ENCODE data around the gene ADORA2A.

Gene ADORA2A

DNA sequence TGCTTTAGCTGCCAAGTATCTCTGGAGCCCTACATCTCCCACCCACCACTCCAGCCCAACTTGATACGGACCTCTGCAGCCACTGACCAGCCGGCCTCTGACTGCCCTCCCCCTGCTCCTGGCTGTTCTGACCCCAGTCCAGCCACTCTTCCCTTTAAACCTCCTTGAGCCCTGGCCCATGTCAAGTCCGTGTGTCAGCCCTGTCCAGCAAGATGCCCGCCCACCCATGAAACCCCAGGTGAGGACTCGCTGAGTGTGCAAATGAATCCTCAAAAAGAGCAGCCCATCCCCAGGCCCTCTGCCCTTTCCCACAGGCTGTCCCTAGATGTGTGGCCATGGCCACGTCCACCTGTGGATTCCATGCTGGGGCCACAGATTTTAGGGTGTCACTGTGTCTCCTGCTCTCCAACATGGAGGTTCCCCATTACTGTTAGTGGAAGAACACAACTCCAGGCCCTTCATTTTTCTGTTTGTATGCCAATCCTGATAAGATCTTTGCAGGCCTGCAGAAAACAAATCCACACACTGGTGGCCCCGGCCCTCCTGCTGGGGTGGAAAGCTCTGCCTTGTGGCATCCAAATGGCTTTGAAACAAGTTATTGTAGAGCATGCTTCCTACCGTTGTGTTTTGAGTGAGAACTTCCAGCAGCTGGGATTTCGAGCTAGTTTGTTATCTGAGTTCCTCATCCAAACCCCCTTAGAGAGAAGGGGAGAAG is 22.7 kb upstream of the ADORA2A start:
- DNase-seq, result no peak

DNA sequence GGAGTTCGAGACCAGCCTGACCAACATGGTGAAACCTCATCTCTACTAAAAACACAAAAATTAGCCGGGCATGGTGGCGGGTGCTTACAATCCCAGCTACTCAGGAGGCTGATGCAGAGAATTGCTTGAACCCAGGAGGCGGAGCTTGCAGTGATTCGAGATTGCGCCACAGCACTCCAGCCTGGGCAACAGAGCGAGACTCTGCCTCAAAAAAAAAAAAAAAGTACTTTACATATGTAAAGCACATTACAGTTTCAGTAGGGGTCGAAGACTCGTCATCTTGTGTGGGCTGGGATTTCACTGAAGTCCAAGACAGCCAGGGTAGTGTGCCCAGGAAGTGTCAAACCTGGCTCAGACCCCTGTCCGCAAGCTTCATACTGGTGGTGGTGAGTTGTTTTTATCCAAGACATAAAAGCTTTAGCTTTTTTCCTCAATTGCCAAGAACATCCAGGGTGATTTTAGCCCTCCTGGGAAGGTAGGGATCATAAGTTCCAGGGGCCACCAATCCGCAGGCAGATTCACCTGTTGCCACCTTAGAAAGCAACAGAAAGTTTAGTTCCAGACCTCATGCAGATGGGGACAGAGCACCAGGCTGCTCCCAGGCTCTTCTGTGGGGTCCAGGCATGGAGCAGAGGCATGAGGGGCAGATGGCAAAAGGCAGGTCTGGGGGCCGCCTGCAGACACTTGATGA is 21.6 kb upstream of the ADORA2A start:
- DNase-seq, result no peak

DNA sequence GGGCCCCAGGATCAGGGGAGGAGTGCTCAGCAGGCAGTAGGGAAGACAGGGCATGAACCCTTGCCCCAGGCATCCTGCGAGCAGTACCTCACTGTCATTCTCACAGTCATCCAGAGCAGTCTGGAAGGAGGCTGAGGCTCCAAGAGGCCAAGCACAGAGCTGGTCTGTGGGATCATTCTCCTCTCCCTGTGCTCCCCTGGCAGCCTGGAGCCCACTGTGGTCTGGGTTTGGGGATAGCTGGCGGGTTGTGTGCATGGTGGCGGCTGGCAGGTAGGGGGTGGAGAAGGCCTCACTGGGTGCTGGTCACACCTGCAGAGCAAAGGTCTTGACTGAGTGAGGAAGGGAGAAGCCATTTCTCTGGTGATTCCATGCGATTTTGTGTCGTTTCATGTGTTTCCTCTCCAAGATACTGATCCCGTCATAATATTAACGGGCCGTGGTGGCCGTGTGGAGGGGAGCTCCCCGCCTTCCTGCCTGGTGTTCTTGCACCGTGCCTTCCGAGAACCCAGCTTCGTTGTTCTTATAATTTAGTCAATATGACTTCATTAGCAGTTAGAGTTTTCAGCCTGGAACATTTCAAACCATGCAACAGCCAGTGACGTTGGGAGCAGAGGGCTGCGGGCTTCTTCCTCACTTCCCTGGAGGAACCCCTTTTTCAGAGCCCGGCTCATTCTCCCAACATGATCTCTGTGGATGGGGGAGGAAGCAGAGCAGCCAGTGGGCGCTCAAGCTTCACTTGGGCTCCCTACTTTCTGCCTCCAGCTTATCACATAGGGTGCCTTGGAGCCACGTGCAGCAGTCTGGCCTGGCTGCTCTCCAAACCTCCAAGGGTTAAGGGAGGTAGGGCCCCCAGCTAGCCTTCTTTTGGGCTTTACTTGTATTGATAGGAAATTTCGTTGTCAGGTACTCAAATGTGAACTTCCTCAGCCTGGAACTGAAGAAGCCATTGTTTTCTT is 20.8 kb upstream of the ADORA2A start:
- no peak for DNase-seq

DNA sequence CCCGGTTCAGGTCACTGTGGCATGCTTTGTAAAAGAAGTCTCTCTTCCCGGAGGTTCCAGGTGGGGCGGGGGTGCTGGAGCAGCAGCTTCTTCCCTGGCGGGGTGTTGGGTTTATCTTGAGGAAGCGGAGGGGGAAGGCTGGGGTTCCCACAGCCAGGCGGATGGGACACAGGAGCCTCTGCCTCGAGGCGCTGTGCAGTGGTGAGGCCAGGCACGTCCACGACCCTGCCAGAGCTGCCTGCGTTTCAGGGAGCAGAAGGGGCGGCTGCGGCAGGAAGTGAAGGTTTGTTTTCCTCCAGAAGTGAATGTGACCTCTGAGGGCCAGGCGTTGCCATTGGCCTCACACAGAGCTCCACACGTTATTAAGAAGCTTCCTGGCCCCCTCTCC is 20.1 kb upstream of the ADORA2A start:
- DNase-seq, result no peak

DNA sequence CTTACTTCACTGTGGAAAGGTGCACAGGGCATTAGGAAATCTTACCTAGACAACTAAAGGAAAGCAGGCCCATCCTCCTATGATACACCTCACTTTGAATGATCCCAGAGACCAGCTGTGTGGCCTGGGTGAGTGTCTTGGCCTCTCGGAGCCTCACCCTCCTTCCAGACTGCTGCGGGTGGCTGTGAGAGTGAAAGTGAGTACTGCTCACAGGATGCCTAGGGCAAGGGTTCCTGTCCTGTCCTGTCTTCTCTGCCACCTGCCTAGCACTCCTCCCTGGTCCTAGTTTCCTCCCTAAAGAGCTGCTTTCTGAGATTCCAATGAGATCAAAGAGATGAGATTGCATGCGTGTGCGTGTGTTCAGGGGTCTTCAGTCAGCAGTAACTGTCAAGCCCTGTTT is 19.5 kb upstream of the ADORA2A start:
- DNase-seq, result no peak

DNA sequence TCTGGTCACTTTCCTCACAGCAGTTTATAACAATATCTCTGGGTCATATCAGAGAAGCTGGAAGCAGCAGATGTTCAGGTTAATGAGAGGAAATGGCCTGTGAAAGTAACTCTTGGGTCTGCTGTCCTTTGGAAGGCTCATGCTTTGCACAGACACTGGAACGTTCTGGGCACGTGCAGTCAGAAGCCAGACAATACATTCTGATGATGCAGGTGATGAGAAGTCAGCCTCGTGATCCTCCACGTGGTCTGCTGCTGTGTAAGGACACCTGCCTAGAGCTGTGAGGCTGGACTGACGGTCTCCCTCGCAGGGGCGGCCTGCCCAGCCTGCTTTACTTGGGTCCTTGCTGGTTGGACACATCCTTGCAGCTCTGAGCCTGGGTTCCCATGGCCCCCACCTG is 18.8 kb upstream of the ADORA2A start:
- no peak for DNase-seq

DNA sequence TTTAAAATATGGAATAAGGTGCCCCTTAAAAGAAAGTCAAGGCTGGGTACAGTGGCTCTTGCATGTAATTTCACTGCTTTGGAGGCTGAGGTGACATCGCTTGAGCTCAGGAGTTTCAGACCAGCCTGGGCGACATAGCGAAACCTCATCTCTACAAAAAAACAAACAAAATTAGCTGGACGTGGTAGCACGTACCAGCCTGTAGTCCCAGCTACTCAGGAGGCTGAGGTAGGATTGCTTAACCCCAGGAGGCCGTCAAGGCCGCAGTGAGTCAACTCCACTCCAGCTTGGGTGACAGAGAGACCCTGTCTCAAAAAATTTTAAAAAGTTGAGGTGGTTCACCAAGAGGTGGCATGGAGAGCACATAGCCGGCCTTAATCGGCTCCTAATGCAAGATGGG is 17.7 kb upstream of the ADORA2A start:
- no peak for DNase-seq

DNA sequence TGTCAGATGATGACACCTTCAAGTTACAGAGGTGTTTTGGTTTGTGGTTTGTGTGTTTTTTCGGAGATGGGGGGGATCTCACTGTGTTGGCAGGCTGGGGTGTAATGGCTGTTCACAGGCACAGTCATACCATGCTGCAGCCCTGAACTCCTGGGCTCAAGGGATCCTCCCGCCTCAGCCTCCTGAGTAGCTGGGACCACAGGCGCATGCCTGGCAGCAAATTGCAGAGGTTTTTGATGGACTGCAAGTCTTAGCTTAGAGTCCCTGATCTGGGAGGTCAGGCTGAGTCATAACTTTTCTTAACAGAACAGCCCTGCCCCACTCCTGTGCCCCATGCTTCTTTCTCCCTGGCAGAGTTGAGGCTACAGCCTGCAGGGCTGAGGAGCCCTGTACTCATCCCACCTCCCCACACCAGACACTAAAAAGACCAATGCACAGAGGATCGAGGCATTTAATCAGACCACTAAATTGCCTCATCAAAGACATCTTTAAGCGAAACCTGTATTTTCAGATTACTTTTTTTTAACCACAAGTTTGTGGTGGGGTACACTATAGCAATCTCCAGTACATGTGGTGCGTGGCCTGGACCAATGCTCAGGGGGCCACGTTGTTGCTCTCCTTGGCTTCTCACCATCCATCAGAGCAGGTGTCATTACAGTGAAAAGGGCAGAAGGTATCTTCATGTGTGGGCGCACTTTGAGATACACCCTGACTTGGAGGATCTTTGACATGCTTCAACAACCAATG is 17.1 kb upstream of the ADORA2A start:
- no peak for DNase-seq

DNA sequence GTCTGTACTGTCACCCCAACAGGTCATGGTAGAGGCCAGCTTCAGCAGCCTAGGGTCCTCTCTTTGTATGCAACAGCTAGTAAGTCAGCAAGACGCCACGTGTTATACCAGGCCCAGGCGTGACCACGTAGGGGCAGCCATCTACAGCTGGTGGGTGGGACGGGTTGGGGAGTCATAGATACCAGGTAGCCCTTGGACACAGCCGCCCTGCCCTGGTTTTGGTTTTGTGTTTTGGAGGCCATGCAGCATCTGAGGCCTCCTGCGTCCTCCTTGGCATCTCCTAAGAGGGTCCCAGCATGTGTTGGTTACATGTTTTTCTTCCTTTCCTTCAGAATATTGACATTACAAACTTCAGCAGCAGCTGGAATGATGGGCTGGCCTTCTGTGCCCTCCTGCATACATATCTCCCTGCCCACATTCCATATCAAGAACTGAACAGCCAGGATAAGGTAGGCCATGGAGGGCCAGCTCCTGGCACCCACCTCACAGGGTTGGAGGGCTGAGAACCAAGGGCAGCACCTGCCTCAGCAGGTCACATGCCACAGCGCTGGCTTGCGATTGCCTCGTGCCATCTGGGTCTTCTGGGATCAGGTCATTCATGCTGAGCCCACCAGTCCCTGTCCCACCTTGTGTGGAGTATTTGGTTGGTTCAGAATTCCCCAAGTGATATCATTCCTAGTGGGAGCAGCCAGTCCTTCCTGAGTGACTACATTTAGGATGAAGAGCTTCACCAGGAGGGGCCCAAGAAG is 16.0 kb upstream of the ADORA2A start:
- DNase-seq, result no peak

DNA sequence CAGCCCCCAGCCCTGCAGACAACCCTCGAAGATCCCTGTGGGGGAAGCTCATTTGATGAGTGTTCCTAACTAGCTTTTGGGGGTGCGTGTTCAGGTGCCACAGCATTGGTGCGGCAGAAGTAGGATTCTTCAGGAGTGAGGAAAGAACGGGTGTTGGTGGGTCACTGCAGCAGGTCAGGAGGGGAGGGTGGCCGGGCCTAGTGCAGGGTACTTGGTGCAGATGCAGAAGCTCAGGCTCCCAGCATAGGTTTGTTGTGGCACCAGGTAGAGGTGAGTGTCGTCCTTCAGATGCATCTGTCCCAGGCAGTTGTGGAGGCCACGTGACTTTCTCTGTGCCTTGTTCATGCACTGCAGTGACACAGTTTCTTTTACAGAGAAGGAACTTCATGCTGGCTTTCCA is 15.1 kb upstream of the ADORA2A start:
- no peak for DNase-seq

DNA sequence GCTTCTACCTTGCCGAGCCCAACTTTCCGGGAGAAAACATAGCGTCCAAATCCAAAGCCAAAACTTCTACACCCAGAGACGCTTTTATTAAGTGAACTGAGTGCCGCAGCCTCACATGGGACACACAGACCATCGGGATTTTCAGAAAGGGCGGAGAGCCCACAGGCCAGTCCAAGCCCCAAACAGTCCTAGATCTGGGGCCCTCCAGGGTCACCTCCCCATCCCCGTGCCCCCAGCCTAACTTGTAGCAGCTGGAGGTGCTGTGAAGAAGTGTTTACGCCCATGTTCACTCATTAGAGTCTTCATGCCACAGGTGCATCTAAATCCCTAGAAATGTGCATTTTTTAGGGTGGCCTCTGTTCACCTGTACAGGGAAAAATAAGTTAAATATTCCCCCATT is 14.1 kb upstream of the ADORA2A start:
- DNase-seq, result no peak

DNA sequence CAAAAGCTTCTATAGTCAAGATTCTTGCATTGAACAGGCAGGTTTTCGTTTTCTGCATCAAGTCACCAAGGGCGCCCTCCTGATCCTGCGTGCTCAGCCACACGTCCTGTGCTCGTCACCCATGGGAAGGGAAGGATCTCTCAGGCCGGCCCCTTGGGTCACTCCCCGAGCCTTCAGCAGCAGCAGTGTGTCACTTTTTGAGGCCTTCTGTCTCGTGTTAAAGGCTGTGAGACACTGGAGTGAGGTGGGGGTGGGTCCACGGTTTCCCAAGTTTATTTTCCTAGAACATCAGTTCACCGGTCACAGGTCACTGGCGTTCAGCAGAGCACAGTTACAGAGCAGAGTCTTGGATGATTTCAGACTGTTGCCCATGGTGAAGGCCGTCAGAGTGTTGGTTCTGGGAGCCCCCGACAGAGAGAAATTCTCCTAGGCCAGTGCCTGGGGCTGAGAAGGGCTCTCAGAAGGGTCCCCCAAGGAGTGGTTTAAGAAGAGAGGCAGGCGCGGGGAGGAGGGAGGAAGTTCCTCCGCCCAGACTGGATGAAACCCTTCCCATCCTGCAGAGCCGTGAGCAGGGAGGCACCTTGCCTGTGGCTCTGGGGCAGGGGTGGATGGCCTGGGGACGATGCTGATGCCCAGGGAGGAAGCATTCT is 13.5 kb upstream of the ADORA2A start:
- DNase-seq, result no peak

DNA sequence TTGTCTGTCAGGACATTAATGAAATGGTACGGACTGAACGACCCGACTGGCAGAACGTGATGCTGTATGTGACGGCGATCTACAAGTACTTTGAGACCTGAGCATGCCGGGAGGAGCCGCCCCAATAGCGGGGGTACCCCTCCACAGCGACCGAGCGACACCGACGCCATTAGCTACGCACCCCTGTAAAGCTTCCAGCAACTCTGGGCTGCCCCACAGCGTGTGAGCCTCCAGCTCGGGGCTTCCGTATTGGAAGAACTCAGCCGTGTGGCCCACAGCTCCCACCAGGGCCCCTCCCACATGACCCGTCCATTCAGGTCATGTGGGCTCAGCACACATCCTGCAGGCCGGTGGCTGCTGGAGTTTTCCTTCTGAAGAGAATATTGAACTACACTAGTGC is 12.9 kb upstream of the ADORA2A start:
- no peak for DNase-seq

DNA sequence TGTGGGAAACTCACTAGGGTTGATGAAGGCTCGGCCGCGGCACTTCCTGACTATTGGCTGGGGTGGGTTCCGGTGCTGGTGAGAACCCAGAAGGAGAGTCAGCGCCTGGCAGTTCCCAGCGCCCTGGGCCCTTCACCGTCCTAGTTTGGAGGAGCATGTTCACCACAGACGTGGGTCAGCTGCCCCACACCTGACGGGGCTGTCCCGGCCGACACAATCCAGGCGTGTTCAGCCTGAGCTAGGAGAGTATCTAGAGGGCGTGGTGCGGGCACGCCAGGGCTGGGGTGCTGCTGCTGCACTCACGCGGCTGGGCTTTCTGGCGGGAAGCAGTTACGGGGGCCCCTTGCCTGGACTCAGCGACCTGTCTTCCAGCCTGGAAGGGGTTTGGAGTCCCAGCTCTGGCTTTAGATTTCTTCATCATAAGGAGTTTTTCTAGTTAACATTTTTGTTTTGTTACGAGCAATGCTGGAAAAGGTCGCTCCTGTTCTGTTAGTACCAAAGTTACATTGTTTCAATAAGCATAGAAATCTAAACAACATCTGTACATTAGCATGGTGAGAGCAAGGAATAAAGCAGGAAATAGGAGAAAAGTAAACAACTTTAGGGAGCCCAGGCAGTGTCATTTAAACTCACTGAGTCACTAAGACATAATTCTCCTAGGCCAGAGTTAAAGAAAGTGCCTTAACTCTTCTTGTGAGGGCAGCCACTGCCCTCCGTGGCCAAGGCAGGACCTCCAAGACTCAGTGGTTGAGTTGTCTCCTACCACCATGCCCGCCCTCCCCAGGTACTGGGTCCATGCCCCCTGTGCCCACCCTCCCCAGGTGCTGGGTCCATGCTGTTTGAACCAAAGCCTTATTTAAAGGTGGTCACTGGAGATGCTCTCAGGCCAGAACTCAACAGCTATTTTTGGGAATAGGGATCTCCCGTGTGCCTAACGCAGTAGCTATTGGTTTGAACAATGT is 12.1 kb upstream of the ADORA2A start:
- DNase-seq, result no peak

DNA sequence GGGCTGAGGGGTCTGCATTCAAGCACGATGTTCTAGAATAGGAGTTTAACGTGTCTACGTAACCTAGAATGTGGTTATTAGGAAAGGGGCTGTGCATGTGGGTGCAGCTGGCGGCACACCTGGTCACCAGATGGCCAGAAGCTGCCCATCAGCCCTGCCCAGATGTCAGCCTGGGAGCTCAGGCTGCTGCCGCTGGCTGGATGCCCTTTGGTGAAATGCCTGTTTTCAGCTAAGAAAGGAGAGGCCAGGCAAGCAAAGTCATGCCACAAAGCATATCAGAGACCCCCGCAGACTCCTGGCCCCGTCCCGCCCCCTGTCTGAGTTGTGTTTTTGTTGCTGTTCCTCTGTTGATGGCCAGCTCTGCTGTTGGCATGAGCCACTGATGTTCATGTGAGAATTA is 11.3 kb upstream of the ADORA2A start:
- DNase-seq, result no peak

DNA sequence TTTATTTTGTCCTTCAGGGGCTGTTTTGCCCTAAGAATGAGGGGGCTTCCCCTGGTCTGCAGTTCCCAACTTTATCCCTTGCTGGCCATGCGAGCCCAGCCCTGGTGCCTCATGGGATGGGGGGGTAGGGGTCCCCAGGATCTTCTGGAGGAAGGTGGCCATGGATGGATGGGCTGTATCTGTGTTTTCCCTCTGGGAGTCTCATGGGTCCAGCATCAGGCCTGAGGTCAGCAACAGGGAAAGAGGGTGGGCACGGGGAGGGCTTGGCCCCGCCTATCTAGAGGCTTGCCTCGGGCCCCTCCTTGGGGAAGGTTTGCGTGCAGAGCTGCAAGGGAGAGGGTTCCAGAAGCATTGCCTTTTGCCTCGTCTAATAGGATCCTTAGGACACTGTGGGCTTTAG is 10.8 kb upstream of the ADORA2A start:
- no peak for DNase-seq

DNA sequence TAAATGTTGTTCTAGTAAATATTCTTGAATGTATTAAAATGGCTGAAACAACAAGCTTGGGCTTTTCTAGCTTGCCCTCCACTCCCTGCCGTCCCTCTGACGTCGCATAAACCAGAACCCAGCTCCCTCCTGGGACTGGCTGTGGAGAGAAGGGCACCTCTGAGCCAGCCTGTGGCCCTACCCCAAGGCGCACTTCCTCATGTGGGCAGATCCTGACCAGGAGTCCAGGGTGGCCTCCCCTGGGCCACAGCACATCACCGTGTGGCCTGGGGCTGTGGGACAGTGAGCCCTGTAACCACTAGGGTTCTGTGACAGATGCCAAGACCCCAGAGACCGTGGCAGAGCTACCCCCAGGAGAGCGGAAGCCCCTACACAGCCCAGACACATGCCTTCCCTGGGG is 10.2 kb upstream of the ADORA2A start:
- DNase-seq, result no peak

DNA sequence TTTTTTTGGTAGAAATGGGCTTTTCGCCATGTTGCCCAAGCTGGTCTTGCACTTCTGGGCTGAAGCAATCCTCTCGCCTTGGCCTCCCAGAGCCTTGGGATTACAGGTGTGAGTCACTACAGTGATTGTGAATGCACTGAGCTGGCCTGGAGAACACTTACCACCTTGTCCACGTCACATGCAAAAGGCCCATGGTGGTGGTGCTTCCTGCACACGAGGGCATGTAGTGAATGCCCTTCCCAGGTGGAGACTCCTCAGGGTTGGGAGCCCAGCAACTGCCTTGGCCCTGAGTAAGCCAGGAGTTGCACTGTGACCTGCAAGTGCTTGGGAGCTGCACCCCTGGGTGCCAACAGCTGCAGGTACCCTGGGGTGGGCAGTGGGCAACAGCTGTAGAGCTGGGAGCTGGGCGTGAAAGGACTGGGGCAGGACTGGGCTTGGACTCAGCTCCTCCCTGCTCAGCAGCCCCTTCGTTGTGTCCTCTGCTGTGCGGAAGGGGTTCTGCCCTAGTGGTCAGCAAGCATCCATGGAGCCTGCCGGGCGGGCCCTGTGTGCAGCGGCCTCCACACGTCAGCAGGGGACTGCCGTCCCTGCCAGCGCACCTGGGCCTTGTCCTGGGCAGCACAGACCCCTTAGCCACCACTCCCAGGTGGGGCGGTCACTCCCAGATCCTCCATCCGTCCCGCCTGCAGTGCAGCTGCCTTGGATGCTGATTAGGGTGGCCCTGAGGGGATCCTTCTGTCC is 9.3 kb upstream of the ADORA2A start:
- DNase-seq, result no peak

DNA sequence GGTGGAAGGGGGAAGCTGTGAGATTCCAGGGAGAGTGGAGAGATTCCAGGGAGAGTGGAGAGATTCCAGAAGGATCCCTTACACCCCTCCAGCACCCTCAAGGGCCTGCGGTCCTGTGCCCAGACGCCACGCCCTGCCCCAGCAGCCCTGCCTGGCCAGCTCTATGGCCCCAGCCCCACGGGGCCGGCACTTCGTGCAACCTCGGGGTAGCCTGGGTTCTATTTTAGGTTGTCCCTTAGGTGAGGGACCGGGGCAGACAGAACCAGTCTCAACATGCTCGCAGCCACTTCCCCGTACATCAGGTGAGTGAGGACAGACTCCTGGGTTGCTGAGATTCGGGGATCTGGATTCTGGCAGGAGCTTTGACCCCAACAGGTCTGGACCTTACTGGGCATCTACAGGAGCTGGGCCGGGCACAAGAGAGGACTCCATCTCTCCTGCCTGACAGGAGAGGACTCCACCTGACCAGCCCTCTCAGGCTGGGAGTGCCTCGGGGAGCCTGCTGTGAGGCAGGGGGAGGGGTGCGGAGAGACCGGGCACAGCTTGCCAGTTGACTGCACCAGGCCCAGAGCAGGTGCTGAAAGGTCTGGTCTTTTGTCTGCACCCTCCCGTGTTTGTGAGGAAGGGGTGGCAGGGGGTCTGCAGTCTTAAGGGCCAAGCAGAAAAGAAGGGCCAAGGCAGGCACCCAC is 8.5 kb upstream of the ADORA2A start:
- DNase-seq, result no peak

All from activated CD4-positive, alpha-beta T cell treated with anti-CD3 and anti-CD28 coated beads for 1 hour (primary cell).